GM21526 (cell line): ENCODE results near the gene MTX3.

ENCODE experiments used
- ATAC-seq: cut with Tn5 transposase; IDR thresholded peaks from one replicate; pipeline ENCODE4 v1.9.1; 2021; ENCODE audit warnings: moderate library complexity; ENCODE audit not compliant: unreplicated experiment, low FRiP score

Gene MTX3

DNA sequence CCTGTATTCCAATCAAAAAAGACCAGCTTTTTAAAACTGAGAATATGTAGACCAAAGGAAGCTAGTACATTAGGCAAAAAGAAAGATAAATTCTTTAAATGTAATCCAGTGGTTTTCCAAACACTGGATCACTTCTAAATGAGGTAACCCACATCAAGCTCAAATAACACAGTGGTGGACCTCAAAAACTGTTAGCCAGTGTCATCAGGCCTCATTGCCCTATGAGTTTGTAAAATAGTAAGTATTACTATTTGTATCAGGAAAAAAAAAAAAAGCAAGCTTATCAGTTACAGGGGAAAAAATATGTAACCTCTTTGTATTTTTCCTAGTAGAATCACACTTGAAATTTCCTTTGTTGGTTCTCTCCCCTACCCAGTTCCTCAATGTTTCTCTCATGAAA, 6.7 kb downstream of the MTX3 start:
- no peak for ATAC-seq

DNA sequence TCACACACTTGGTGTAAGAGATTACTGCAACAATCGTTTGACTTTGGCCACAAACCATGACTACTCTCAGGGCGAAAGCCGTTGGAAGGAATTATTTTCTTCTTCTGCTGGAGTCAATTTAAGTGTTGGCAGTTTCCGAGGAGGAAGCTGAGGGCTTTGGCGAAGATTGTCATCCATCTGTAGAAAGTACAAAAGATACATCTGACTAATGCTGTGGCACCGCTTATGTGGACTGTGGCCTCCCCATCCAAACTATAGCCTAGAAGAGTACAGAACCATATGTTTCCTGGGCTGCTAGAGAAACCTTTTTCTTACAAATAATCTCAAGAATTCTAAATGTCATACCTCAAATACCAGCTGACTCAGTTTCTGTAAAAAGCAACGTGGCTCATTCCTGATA, 7.4 kb downstream of the MTX3 start:
- ATAC-seq = no peak

DNA sequence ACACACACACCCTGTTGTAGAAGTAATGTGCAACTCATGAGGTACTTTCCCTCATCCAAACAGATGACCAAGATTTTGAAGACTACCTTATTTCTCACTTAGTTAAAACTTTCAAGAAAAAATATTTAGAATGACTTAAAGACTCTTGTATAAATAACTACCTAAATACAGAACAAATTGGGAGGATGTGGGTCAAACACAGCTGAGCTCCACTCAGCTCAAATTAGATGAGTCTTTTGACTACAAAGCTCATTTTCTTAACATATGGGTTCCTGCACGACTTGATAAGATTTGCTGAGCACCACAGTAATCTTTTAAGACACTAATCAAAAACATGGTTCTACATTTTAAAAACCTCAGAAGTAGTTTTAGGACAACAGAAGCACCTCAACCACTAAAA, 8.9 kb downstream of the MTX3 start:
- no peak for ATAC-seq

DNA sequence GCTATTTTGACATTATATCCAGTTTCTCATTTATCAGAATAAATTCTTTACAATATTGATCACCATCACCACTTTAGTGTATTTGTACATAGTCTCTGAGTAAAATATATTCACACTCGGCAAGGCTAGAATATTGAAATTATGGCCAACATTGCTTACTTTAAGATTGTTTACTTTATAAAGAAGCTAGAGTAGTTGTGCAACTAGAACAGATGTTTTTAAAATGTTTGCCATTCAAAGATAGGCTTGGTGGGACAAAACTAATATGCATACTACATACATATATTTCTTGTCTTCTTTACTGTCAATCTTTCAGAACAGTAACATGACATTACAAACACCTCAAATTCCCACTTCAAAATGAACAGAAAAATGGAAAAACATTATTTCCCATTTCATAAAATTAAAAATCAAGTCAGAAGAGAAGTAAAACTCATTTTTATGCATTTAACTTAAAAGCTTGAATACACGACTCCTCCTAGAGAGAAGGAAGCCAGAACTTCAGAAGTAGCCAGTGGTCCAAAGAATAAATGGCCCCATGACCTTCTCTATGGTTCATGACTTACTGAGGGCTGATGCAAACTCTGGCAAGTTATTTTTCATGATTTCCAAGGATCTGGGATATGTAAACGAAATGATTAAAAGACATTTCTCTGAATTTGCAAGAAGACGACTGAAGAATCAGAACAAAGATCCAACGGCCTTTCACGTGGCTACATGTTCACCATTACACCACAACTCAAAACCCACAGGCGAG, 14.1 kb downstream of the MTX3 start:
- no peak for ATAC-seq

DNA sequence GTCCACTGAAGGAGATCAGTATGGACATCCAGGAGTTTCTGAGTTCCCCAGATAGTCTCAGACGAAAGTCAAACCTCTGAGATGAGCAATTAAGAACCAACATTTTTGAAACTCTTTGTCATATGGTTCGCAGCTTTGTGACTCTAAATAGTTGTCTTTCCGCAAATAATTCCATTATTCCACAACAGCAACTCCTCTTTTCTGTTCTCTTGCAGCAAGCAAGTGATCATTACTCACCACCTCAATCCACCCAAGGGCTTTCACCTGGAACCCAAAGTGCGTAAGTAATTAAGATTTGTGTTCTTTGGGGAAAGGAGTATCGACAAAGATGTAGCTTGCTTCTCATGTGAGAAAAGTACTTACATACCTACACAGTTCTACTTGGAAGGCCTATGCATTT, 15.6 kb downstream of the MTX3 start:
- ATAC-seq = no peak

DNA sequence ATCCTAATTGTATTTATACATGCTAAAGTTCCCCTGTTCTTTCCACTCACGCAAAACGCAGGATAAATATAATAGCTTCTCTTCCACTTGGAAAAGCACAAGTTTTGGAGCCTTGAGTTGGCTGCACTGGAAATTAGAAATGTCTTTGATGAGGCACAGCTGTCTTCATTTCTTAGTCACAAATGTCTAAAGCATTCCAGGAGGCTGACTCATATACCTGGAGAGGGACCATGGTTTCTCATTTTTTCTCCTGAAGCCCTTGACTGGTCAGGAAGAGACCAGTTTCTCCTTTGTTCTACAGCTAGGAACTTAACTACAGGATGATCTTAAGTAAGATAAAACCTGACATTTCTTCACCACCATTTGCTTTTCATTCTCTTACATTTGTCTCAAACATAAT, 16.2 kb downstream of the MTX3 start:
- no peak for ATAC-seq

DNA sequence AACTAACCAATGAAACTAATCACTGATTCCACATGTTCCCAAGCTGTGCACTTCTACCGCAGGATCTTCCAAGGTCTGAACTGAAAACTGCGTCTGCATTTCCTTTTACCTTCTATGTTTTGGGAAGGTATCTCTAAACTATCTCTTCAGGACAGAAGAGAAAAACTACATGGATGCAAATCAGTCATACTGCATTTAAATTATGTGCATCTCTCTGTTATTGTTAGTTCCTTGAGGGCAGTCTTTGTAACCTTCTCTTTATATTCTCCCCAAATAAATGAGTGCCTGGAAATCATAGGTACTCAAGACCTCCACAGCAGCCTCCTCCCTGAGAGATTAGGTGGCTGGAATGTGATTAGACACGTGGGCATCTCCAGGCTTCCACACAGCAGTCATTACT, 17.1 kb downstream of the MTX3 start:
- ATAC-seq = no peak

DNA sequence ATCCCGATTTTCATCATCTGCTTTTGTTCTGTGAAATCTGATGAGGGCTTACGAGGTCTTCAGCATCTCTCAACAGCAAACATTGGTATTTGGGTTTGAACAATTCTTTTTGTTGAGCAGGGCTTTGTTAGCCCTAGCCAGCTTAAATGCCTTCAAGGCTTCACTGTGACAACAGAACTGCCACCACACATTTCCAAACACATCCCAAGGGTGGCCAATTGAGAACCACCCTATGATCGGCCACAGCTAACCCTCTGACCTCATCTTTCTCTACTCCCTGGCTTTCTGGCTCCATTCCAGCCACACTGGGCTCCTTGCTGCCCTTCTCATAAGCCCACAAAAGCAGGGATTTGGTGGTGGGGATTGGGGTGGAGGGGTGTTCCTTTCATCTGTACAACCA, 17.6 kb downstream of the MTX3 start:
- ATAC-seq = no peak

DNA sequence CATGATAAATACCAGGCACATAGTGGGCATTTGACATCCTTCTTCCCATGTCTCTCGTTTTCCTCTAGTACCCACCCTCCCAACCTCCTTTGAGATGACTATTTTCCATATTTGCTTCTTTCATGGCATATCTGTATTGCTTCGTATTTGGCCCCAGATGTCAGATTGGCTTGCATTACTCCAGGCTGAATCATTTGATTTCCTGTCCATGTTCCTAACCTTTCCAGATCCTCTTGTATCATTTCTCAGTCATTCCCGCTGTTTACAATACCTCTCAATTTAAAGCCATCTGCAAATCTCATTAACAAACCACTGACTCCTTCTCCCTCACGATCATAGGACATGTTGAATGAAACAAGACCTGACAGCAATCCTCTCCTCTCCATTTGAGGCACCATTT, 19.9 kb downstream of the MTX3 start:
- ATAC-seq = no peak

DNA sequence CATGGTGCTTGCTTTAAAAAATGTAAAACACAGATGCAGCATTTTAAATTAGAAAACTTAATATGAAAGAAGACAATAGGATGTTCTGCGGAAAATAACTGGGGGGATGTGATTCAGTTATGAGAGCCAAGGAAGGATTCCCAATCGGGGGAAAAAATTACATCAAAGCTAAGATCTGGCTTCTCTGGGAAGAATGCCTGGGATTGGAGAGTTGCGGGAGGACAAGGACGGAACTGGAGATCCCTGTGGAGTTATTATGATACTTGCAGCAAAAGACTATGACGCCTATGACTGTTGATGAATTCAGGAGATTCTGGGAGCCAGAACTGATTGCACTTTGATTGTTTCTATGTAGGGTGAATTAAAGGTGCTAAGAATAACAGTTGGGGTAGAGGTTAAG, 24.6 kb downstream of the MTX3 start:
- ATAC-seq = no peak

DNA sequence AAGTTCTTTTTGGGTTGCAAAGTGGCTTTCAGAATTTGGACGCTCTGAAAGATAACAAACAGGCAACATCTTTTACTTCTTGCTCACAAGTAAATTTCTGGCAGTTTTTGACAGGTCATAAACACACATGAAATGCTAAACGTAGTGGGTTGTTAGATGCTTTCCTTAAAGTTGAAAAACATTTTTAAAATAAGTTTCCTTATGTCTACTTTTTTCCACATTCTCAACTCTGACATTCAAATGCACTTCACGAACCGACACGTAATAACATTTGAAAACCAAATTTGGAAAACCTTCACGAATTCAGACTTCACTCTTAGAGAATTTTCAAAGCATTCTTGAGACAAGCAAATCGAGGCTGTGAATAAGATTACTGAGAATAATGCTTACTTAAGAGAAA, 26.9 kb downstream of the MTX3 start:
- no peak for ATAC-seq

DNA sequence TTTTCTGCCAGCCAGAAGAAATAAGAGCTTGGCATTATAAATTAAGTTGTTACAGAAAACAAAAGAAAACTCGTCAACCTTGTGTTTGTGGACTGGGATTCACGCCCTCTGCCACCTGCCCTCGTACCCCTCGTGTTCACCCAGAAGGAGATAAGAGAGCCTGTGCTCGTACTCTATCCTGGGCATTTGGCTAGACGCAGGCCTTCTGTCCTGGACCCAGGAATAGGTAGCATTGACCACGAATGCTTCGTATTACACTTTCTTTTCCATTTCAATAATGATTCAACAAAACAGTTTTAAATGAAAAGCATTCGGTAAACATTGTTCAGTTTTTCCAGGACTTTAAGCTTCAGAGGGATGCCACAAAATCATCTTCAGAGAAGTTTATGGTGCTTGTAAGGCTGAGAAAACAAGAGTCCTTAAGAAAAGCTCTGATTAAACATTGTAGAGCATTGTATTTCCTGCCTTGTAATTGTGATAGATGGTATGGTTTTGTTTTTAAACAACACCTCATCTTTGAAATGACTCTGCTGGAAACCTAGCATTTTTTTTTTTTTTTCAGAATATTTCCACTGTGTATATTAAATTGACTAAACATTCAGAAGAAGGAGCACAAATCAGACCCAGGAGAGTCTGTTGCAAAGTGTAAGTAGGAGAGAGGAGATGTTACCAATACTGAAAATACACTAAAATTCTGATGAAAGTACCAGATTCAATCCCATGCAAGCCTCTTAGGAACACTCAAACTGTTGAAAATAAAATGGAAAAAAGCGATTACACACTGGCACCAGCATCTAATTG, 27.6 kb downstream of the MTX3 start:
- ATAC-seq = no peak

DNA sequence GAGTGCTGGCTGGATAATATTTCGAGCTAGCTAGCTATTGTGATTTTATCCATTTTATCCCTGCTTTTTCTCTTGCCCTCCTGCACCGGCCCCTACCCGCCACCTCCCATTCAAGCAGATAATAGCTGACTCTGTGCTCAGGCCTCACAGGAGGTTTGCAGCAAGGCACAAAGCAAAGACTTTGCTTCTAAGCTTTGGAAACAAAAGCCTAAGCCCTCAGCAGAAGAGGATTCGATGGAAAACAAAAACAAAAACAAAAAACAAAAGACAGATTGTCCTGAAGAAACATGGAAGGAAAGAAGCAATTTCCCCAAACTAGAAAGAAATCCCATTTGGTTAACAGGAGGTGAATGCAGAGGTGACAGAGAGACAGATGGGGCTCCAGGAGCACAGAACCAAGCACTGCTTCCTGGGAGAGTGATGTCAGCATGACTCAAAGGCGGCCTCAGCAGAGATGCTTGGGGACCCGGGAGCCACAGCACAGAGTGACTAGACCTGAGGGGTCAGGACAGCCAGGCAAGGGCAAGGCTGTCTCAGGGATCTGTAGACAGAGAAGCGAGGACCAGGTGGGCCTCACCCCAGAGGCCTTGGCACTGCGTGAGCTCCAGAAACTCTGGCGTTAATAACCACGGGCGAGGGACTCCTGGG, 28.4 kb downstream of the MTX3 start:
- ATAC-seq = no peak

DNA sequence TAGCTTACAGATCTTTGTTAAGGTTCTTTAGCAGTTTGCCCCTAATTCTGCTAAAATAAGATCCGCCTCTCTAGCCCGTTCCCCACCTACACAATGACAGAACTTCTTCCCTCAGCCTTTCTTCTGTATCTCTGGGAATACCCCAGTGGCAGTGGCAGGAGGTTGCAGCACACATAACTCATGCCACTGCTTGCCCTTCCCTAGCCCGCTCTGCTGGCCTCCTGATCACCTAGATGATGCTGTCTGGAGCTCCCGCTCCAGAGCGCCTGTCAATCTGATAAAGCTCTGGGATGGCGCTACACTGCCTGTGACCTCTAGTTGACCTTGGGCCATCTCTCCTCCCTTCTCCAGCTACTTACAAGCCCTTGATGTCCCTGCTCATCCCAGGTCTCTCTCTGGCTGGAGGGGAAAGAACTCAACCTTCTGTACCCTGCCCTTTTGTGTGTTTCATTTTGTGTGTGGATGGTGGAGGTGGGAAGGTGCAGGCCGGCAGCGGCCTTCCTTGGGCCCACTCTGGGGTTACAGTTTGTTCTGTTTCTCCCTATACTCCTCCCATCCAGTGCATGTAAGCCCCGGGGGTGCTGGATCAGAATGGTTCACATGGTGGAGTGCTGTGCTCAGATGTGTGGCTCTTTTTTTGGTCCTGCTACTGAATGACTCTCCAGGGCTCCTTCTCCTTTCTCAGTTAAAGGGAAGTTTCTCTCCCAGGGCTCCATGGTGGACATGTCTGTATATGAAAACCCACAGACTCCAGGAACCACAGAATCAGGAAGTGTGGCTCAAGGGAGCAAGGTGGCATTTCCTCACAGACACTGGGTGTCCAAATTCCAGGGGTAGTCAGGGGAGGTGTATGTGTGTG, 29.1 kb downstream of the MTX3 start:
- no peak for ATAC-seq

DNA sequence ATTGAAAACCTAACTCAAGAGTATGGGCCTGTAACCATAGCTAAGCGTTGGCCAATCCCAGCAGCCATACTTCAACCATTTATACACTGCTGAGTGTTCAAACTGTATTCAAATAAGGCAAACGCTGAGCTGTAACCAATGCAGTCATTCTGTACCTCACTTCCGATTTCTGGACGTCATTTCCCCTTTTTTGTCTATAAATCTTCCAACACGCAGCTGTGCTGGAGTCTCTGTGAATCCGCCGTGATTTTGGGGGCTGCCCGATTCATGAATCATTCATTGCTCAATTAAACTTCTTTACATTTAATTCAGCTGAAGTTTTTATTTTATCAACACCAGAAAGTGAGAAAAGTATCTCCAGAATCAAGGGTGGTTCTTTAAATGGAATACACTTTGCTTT, 31.7 kb downstream of the MTX3 start:
- no peak for ATAC-seq

DNA sequence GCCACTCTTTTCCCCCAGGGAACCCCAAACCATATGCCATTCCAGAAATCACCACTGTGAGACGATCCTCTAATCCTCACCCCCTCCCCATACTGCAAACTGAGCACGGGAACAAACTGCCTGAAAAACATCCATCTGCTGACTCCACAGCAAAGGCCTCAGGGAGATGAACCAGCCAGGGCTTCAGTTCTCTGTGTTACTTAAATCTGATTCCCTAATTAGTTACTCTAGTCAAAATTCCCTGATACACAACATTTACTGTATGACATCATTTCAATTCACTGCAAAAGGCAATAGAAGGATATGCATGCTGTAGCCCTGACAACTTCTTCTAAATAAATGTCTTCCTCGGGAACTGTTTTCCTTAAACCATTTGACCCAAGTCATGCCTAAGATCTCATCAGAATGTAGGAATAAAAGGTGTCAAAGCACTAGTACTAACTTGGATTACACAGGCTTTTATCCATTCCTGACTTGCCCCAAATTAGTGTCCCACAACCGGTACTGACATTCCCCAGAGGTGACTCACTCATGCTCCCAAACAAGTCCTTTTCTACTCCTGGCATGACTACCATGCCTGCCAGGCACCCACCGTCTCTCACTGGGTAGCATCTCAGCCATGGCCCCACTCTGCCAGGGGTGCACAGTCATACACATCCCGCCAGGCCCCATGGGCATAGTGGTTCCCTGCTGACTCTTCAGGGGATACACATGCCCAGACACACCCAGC, 35.0 kb downstream of the MTX3 start:
- ATAC-seq = no peak

DNA sequence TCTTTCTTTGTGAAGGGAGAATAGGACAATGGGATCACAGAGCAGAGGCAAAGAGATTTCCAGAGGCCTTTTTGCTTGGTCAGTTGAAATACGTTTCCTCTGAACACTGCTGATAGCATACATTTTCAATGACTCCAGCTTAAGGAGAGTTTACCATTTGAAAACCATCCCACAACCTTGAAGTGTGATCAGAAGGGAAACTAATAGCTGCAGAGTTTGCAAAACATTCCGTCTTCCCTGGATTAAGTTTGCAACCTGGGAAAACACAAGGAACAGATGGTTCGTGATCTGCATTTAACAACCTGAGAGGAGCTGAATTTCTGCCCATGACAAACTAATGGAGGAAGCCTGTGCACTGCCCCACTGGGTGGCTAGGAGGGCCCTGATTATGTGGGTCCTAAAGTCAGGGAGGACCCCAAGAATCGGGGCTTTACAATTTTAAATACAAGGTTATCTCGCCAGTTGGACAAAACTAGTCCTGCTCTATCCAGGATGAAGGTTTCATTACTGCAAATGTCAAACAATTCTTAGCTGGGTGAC, 35.6 kb downstream of the MTX3 start:
- no peak for ATAC-seq

DNA sequence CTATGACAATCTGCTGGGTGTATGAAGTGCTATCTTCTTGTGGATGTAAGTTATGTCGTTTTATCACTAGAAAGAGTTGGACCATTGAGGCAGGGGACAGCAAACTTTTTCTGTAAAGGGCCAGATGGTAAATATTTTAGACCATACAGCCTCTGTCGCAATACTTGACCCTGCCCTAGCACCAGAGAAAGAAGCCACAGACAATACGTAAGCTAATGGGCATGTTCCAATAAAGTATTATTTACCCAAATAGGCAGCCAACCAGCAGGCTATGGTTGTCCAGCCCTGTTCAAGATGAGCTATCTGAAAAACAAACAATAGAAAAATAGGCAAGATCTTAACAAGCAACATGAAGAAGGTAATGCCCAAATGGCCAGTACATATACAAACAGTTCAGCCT, 36.4 kb downstream of the MTX3 start:
- ATAC-seq = no peak

DNA sequence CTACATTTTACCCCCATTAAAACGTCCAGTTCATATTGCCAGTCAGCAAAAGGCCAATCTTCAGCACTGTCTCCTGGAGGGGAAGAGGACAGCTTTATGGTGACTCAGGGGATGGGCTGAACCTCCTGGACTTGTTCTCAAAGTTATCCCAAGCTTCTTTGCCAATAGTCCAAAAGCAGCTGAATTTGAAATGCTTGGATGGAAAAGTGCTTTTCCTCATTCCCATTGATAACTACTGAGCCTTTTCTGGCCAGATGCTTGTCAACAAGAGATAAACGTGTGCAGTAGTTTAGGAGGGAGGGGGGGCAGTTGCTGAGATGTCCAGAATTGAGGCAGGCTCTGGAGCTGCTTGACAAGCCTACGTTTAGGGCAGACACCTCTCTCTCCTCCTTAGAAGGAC, 43.5 kb downstream of the MTX3 start:
- ATAC-seq = no peak

DNA sequence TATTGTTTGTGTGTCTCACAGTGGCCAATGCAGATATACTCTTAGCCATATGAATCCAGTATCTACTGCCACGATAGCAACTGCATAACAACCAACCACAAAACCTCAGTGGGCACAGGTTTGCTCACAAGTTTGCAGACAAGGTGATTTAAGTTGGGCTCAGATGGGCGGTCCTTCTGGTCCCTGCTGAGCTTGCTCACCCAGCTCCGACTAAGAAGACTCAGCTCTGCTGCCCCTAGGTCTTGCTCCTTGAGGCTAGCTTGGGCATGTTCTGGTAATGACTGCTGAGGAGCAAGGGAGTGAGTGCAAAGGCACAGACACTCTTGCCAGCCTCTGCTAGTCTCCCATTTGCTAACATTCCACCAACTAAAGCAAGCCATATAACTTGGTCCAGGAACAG, 52.6 kb downstream of the MTX3 start:
- ATAC-seq = no peak
